K562 (cell line): ENCODE results near the gene CDKN1C. TPM values are rescaled to one million over a fixed set of nuclear protein-coding genes. Genes with fewer than 3 reads are reported as not detected.

Experiments
- ARID1B ChIP-seq: fragments of 450-650 bp; IDR thresholded peaks from 2 replicates; pipeline ENCODE4 v1.6.1; 2016; ENCODE audit warnings: antibody characterized with exemption, mild to moderate bottlenecking, inconsistent platforms
- BCOR ChIP-seq: fragments of 450-650 bp; IDR thresholded peaks from 2 replicates; pipeline ENCODE4 v1.6.1; 2016
- CBX5 ChIP-seq: IDR thresholded peaks from 2 replicates; pipeline ENCODE4 v1.6.1; 2014; ENCODE audit warnings: low read depth, borderline replicate concordance
- CHD4 ChIP-seq: fragments of 200-600 bp; sonication (generic); IDR thresholded peaks from 3 replicates; pipeline ENCODE4 v1.6.1; 2012; ENCODE audit warnings: low read depth, mild to moderate bottlenecking, mixed read lengths, low read length, inconsistent platforms; ENCODE audit not compliant: insufficient read depth, insufficient replicate concordance, poor library complexity, severe bottlenecking
- CREB3L1 ChIP-seq: fragments of 450-650 bp; IDR thresholded peaks from 2 replicates; pipeline ENCODE4 v1.6.1; 2014; ENCODE audit warnings: low read depth, mild to moderate bottlenecking, moderate library complexity, borderline replicate concordance
- ELF4 ChIP-seq: fragments of 450-650 bp; formaldehyde crosslinking; IDR thresholded peaks from 2 replicates; pipeline ENCODE4 v1.4.0; 2022; ENCODE audit warnings: missing genetic modification characterization
- HDAC2 ChIP-seq: fragments of 450-650 bp; IDR thresholded peaks from 2 replicates; pipeline ENCODE4 v1.6.1; 2016; ENCODE audit warnings: mild to moderate bottlenecking
- HMG20B ChIP-seq: fragments of 250-450 bp; sonication (Bioruptor Pico); IDR thresholded peaks from 2 replicates; pipeline ENCODE4 v1.5.0; 2021; ENCODE audit warnings: mild to moderate bottlenecking
- KDM4B ChIP-seq, 2 experiments: fragments of 450-650 bp in 1 of 2; sonication (generic) in 1 of 2; IDR thresholded peaks; 2 replicates each; pipeline ENCODE4 v1.6.1; 2016 to 2017; ENCODE audit warnings: borderline replicate concordance in 2 of 2, antibody characterized with exemption in 1 of 2, low read depth in 1 of 2, mild to moderate bottlenecking in 1 of 2
- MYBL2 ChIP-seq, 2 experiments: fragments of 450-650 bp in 1 of 2; sonication (generic) in 1 of 2; formaldehyde crosslinking in 1 of 2; IDR thresholded peaks; 2 replicates each; pipeline versions ENCODE4 v1.6.1 to v1.8.1; 2017 to 2022; ENCODE audit warnings: borderline replicate concordance in 1 of 2, inconsistent platforms in 1 of 2, low read depth in 1 of 2, mild to moderate bottlenecking in 1 of 2, missing genetic modification reagents in 1 of 2, moderate library complexity in 1 of 2
- NKRF ChIP-seq: fragments of 450-650 bp; IDR thresholded peaks from 2 replicates; pipeline ENCODE4 v1.6.1; 2016; ENCODE audit warnings: borderline replicate concordance
- PRMT5 ChIP-seq: sonication (generic); formaldehyde crosslinking; IDR thresholded peaks from 2 replicates; pipeline ENCODE4 v1.5.0; 2020; ENCODE audit warnings: missing genetic modification reagents
- SAFB ChIP-seq: fragments of 200-400 bp; formaldehyde crosslinking; IDR thresholded peaks from 2 replicates; pipeline ENCODE4 v1.6.1; 2017; ENCODE audit warnings: low read depth, low read length, borderline replicate concordance
- TARDBP ChIP-seq: fragments of 450-650 bp; IDR thresholded peaks from 2 replicates; pipeline ENCODE4 v1.6.1; 2016
- TEAD2 ChIP-seq: fragments of 450-650 bp; IDR thresholded peaks from 2 replicates; pipeline ENCODE4 v1.6.1; 2016; ENCODE audit warnings: missing genetic modification characterization, control low read depth, missing compliant biosample characterization
- TRIM28 ChIP-seq: fragments of 450-650 bp; IDR thresholded peaks from 2 replicates; pipeline ENCODE4 v1.6.1; 2017
- ZNF217 ChIP-seq: sonication (generic); formaldehyde crosslinking; IDR thresholded peaks from 2 replicates; pipeline ENCODE4 v1.8.0; 2022; ENCODE audit warnings: mild to moderate bottlenecking, missing genetic modification reagents
- ZNF263 ChIP-seq: sonication (generic); formaldehyde crosslinking; IDR thresholded peaks from 2 replicates; pipeline ENCODE4 v1.8.0; 2022; ENCODE audit warnings: mild to moderate bottlenecking, missing genetic modification reagents, borderline replicate concordance
- ZNF695 ChIP-seq: fragments of 450-650 bp; formaldehyde crosslinking; IDR thresholded peaks from 2 replicates; pipeline ENCODE4 v1.4.0; 2020; ENCODE audit warnings: mild to moderate bottlenecking, moderate library complexity
- ZNF707 ChIP-seq: fragments of 250-450 bp; sonication (Bioruptor Pico); conservative IDR thresholded peaks from 2 replicates; pipeline ENCODE4 v1.8.0; 2022; ENCODE audit warnings: inconsistent platforms, mild to moderate bottlenecking, moderate library complexity
- polyA plus RNA-seq, 8 experiments: library from polyadenylated mRNA; depleted of rRNA in 4 of 8; stranded (reverse) in 5 of 8; unstranded in 3 of 8; fragments of >200 nt; fragmentation: Nextera tagmentation in 2 of 8; fragmentation: Illumina TruSeq in 1 of 8; extraction: Ambion mirVana in 2 of 8; extraction: Trizol in 1 of 8; gene quantifications; 2 replicates each; pipeline versions ENCODE4 v1.2.1 to v1.2.3, GENCODE V29; 2011 to 2014; ENCODE audit warnings: inconsistent platforms in 1 of 8, missing spikeins in 1 of 8
- total RNA-seq, 7 experiments: library from RNA; depleted of rRNA in 6 of 7; stranded (reverse); fragments of >200 nt in 6 of 7; fragmentation: Illumina TruSeq in 2 of 7; extraction: Trizol in 2 of 7; gene quantifications; 2 replicates each; pipeline versions ENCODE4 v1.2.1 to v1.2.3, GENCODE V29; 2011 to 2021; ENCODE audit warnings: low replicate concordance in 1 of 7
- TF ChIP-seq, protein P1 (sequence below): sonication (generic); formaldehyde crosslinking; IDR thresholded peaks from 2 replicates; pipeline ENCODE4 v1.8.0; 2022; ENCODE audit warnings: missing genetic modification reagents, mild to moderate bottlenecking, borderline replicate concordance

CDKN1C gene
- total and polyA plus RNA-seq, 9 of the 15 experiments (the other 6 are each of a cell fraction or from before 2014, with no cell fraction given) = 2.8 to 21.1 (median 9.3) TPM

DNA sequence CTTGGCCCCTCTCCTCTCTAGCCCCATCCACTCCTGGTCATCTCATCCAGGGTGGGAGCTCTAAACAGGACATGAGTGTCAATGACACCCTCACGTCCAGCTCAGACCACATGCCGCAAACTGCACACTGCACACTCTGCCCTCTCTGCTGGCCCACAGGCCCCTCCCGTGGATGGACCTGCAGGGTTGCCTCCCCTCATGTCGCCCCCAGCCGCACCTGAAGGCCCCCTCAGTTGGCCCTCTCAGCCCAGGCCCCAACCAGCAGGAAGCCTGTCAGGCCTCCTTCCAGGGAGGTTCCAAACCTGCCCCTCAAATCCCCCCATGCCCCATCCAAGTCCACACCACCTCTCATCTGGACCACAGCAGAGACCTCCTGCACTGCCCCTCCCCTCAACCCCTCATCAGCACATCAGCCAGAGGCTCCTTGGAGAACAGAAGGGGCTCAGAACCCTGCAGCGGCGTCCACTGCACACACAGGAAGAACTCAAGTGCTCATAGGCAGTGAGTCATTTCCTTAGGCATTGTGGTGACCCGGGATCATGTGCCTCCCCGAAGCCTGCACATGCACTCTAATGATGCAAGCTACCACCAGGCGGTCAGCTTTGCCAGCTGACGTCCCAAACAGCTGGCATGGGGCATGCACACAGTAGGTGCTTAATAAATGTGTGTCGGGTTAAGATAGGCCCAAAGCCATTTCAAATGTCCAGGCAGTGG lies 12.9 kb upstream of the CDKN1C start (continued):
- TF ChIP-seq, protein P1, sequence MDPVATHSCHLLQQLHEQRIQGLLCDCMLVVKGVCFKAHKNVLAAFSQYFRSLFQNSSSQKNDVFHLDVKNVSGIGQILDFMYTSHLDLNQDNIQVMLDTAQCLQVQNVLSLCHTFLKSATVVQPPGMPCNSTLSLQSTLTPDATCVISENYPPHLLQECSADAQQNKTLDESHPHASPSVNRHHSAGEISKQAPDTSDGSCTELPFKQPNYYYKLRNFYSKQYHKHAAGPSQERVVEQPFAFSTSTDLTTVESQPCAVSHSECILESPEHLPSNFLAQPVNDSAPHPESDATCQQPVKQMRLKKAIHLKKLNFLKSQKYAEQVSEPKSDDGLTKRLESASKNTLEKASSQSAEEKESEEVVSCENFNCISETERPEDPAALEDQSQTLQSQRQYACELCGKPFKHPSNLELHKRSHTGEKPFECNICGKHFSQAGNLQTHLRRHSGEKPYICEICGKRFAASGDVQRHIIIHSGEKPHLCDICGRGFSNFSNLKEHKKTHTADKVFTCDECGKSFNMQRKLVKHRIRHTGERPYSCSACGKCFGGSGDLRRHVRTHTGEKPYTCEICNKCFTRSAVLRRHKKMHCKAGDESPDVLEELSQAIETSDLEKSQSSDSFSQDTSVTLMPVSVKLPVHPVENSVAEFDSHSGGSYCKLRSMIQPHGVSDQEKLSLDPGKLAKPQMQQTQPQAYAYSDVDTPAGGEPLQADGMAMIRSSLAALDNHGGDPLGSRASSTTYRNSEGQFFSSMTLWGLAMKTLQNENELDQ = no peak
- TF ChIP-seq HMG20B (no peak), MYBL2 (IDR thresholded peaks at IDR 0.05; ENCODE audit: low read depth) (no peak), MYBL2 (CRISPR knock-in tag; IDR thresholded peaks at IDR 0.05; ENCODE audit: borderline replicate concordance) (no peak), CREB3L1 (no peak), BCOR (no peak), TRIM28 (no peak), CHD4 (no peak), NKRF (no peak), TARDBP (no peak), ZNF263 (peak; percentile 70), SAFB (no peak), TEAD2 (no peak), CBX5 (no peak), ZNF707 (CRISPR knock-in tag) (no peak), HDAC2 (peak; percentile 55; the same call in 1 of the 2 replicates), ELF4 (no peak), PRMT5 (CRISPR knock-in tag) (no peak), ZNF217 (CRISPR knock-in tag) (no peak), KDM4B (IDR thresholded peaks at IDR 0.05; ENCODE audit: borderline replicate concordance in 2 of 2, low read depth in 1 of 2) (0 out of 4 replicates have a peak, but pooled peaks of 1 of the 2 experiments have one; percentile 25), ARID1B (peak; percentile 64), ZNF695 (CRISPR knock-in tag) (no peak)
